Uterus (tissue), 2 donors: ENCODE measurements around the gene RBFOX2.

ENCODE experiments used
- CTCF ChIP-seq, 4 experiments: fragments of 200-600 bp in 2 of 4; fragments of 450-650 bp in 2 of 4; sonication (generic) in 2 of 4; IDR thresholded peaks; one replicate each; pipeline ENCODE4 v1.5.1; 2016 to 2019; ENCODE audit warnings: antibody characterized with exemption in 4 of 4, mild to moderate bottlenecking in 2 of 4, moderate library complexity in 1 of 4
- POLR2A ChIP-seq, 2 donors: fragments of 450-650 bp; IDR thresholded peaks; one replicate each; pipeline ENCODE4 v1.6.1; 2016; ENCODE audit warnings: antibody characterized with exemption in 2 of 2, mild to moderate bottlenecking in 1 of 2, moderate library complexity in 1 of 2

GRCh38 chr22:35799150-35799549 lies 229.5 kb downstream of the RBFOX2 start:
- TF ChIP-seq POLR2A (IDR thresholded peaks at IDR 0.05), result no peak
- no peak for TF ChIP-seq CTCF (IDR thresholded peaks at IDR 0.05)
